ENCODE measurements around the gene GABPB2. TPM values are rescaled to one million over a fixed set of nuclear protein-coding genes. Genes with fewer than 3 reads are reported as not detected.

Gene GABPB2
- total RNA-seq, 1 donor from 2014 or later = 12.4 TPM

DNA sequence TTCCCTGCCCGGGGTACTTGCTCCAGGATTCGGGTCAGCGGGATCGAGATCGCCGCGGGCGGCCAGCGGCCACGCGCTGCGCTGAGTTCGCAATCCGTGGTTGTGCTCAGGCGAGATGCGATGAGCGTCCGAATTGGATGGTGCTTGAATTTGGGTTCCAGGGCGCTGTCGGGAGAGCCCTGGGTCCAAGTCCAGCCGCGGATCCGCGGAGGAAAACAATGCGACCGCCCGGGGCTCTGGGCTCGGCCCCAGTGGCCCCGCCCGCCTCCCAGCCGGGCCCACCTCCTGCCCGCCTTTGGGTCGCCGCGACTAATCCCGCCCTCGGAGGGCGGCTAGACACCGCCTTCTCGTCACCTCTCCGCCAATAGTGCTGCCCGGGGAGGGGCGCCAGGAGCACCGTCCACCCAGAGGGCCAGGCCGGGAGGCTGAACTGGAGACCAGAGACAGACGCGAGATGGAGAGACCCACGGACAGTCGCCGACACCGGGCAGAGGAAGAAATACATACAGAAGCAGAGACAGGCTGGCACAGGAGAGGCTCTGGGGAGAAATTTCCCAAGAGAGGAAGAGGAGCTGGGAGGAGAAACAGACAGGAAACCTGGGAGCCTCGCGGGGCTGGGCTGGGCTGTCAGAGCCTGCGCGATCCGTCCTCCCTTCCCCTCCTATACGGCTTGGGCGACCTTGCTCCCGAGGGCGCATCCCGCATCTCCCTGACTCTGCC lies 76.0 kb downstream of the GABPB2 start, which contains the start of gene SEMA6C:
TSS of gene SEMA6C (minus strand) at position 220 of the 720 bp plus-strand sequence. CDS start 4,010 bp downstream, outside the sequence.
- Mint-ChIP-seq H3K9me3 (ENCODE audit: low read depth) (no peaks in the 10 kb centered on the region), H3K4me1 (ENCODE audit: low read depth) (peaks cover 10% of the 10 kb centered on the region), H3K4me3 (ENCODE audit: low read depth) (peak within 1 kb of the TSS; percentile 91), H3K27ac (peak within 1 kb of the TSS; percentile 78), H3K27me3 (peaks cover 19% of the 10 kb centered on the region), H3K36me3 (ENCODE audit: insufficient read depth) (peaks cover 2% of the 10 kb centered on the region)
- DNase-seq (ENCODE audit: low spot score, unreplicated experiment) = peak; percentile 78
- TF ChIP-seq, protein P1, sequence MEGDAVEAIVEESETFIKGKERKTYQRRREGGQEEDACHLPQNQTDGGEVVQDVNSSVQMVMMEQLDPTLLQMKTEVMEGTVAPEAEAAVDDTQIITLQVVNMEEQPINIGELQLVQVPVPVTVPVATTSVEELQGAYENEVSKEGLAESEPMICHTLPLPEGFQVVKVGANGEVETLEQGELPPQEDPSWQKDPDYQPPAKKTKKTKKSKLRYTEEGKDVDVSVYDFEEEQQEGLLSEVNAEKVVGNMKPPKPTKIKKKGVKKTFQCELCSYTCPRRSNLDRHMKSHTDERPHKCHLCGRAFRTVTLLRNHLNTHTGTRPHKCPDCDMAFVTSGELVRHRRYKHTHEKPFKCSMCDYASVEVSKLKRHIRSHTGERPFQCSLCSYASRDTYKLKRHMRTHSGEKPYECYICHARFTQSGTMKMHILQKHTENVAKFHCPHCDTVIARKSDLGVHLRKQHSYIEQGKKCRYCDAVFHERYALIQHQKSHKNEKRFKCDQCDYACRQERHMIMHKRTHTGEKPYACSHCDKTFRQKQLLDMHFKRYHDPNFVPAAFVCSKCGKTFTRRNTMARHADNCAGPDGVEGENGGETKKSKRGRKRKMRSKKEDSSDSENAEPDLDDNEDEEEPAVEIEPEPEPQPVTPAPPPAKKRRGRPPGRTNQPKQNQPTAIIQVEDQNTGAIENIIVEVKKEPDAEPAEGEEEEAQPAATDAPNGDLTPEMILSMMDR (IDR thresholded peaks at IDR 0.05; ENCODE audit: unreplicated experiment) = no peak

DNA sequence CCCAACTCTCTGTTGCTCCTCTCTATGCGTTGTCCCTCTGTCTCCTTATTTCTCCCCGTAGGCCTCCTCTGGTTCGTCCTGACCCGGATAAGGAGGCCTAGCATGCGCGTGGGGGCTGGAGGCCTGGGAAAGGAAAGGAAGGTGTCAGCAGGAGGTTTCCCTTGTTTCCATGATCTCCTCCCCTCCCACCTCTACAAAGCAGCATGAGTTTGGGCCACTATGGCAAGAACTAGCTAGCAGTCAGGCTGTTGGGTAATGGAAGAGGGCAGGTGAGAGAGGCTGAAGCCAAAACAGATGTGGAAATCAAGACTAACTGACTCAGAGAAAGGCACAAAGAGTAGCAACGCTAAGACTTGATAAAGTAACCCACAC lies 76.6 kb downstream of the GABPB2 start:
- no peaks in the 10 kb centered on the region for H3K9me3 Mint-ChIP-seq (ENCODE audit: low read depth)
- H3K36me3 Mint-ChIP-seq (ENCODE audit: insufficient read depth) = peaks cover 2% of the 10 kb centered on the region
- no peak for DNase-seq (ENCODE audit: low spot score, unreplicated experiment)
- H3K27me3 Mint-ChIP-seq = peaks cover 19% of the 10 kb centered on the region
- TF ChIP-seq, protein P1 (IDR thresholded peaks at IDR 0.05; ENCODE audit: unreplicated experiment) = no peak
- peaks cover 10% of the 10 kb centered on the region for H3K4me1 Mint-ChIP-seq (ENCODE audit: low read depth)
- peak overlapping the region; percentile 91 for H3K4me3 Mint-ChIP-seq (ENCODE audit: low read depth)
- H3K27ac Mint-ChIP-seq = no peak overlapping the region

DNA sequence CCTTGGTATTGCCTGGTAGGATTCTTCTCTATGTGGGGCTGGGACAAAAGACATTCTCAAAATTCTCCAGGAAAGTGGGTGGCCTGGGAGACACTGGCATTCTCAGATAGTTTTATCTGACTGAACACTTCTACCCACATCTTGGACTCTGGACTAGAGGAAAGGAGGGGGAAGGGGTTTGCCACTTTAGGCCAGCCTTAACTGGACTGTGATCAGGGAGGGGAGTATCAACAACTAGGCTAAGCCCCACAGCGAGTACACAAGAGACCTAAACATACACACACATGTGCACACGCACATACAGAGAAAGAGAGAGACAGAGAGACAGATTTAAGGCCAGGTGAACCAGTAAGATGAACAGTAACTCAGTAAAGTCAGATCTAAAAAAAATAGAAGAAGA lies 77.1 kb downstream of the GABPB2 start:
- TF ChIP-seq, protein P1 (IDR thresholded peaks at IDR 0.05; ENCODE audit: unreplicated experiment) = no peak
- DNase-seq (ENCODE audit: low spot score, unreplicated experiment) = no peak
- Mint-ChIP-seq H3K4me1 (ENCODE audit: low read depth) (peaks cover 10% of the 10 kb centered on the region), H3K9me3 (ENCODE audit: low read depth) (no peaks in the 10 kb centered on the region), H3K36me3 (ENCODE audit: insufficient read depth) (peaks cover 2% of the 10 kb centered on the region), H3K27me3 (peaks cover 19% of the 10 kb centered on the region), H3K27ac (no peak overlapping the region), H3K4me3 (ENCODE audit: low read depth) (peak overlapping the region; percentile 91)

DNA sequence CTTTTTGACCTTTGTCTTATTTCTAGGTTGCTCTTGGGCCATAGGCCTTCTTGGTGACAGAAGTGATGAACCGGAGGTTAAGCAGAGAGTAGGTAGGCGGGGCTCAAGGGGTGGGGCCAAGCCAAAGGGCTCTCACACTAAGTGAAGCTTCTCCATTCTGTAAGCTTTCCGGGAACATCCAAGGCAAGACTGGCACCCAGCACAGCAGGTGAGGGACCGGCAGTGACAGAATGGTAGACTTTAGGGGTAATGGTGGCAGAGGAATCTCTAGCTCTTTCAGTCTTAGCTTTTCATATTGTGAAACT lies 85.9 kb downstream of the GABPB2 start, which contains the start of gene TNFAIP8L2:
TSS of gene TNFAIP8L2 (plus strand) at position 135 of the 305 bp plus-strand sequence. CDS start 2,049 bp downstream, outside the sequence.
- Mint-ChIP-seq H3K27ac (no peak within 1 kb of the TSS), H3K4me3 (ENCODE audit: low read depth) (no peak within 1 kb of the TSS)

DNA sequence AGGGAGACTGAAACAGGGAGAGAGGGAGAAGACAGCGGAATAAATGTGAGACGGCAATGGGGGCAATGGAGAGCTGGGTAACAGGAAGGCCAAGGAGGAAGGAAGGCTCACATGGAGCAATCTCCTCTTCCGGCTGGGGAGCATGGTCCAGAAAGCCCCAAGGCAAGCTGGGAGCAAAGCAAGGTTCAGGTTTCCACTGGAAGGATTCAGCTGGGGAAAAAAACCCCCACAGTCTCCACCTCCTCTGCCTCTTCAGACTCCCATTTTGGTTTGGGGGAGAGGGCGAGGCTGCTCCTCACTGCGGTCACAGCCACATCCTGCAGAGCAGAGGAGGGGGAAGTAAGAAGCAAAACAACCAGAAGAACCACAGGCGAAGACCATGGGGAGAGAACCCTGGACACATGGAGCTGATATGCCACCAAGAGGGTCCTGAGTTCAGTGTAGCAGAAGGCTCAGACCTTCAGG lies 86.5 kb downstream of the GABPB2 start:
- TF ChIP-seq, protein P1 (IDR thresholded peaks at IDR 0.05; ENCODE audit: unreplicated experiment) = no peak
- Mint-ChIP-seq H3K4me3 (ENCODE audit: low read depth) (no peak overlapping the region), H3K4me1 (ENCODE audit: low read depth) (no peaks in the 10 kb centered on the region), H3K9me3 (ENCODE audit: low read depth) (no peaks in the 10 kb centered on the region), H3K36me3 (ENCODE audit: insufficient read depth) (peaks cover 16% of the 10 kb centered on the region), H3K27me3 (no peaks in the 10 kb centered on the region), H3K27ac (no peak overlapping the region)
- DNase-seq (ENCODE audit: low spot score, unreplicated experiment) = no peak

More for the DNA sequence above, 85.9 kb downstream of the GABPB2 start, which contains the start of gene TNFAIP8L2:
- TF ChIP-seq, protein P1 (IDR thresholded peaks at IDR 0.05; ENCODE audit: unreplicated experiment) = no peak
- Mint-ChIP-seq H3K27me3 (no peaks in the 10 kb centered on the region), H3K36me3 (ENCODE audit: insufficient read depth) (peaks cover 13% of the 10 kb centered on the region), H3K4me1 (ENCODE audit: low read depth) (no peaks in the 10 kb centered on the region), H3K9me3 (ENCODE audit: low read depth) (no peaks in the 10 kb centered on the region)
- DNase-seq (ENCODE audit: low spot score, unreplicated experiment) = no peak
